ENCODE data around the gene IFT88.

- TF ChIP-seq CTCF (IDR thresholded peaks at IDR 0.05) (no peak), POLR2A (IDR thresholded peaks at IDR 0.05) (no peak)
These were observed 109.3 kb downstream of the IFT88 start for GRCh38 chr13:20676213-20676612.

All from heart left ventricle (tissue), 13 donors.